MM.1S (cell line): ENCODE measurements around the gene STYXL1.

Experiments
- DNase-seq: peaks from one replicate; pipeline ENCODE4 v3.0.0-alpha.2; 2015
- H2AFZ ChIP-seq: fragments of 300-600 bp; sonication (generic); 2 replicates; pipeline ENCODE4 v1.6.0; 2016; ENCODE audit warnings: antibody characterized with exemption, low read length
- H3F3A ChIP-seq: fragments of 300-600 bp; sonication (generic); 2 replicates; pipeline ENCODE4 v1.6.1; 2016; ENCODE audit warnings: mild to moderate bottlenecking, antibody characterized with exemption, low read length, moderate library complexity, mixed read lengths; ENCODE audit not compliant: insufficient read depth
- H3K27ac ChIP-seq: fragments of 300-600 bp; sonication (generic); 2 replicates; pipeline ENCODE4 v1.5.1; 2016; ENCODE audit warnings: mild to moderate bottlenecking, low read length
- H3K27me3 ChIP-seq: fragments of 300-600 bp; sonication (generic); replicated peaks from 2 replicates; pipeline ENCODE4 v1.6.0; 2016; ENCODE audit warnings: low read length; ENCODE audit not compliant: insufficient read depth
- H3K36me3 ChIP-seq: fragments of 300-600 bp; sonication (generic); replicated peaks from 2 replicates; pipeline ENCODE4 v1.6.1; 2016; ENCODE audit warnings: mild to moderate bottlenecking, low read length, mixed read lengths; ENCODE audit not compliant: insufficient read depth
- H3K4me1 ChIP-seq: fragments of 300-600 bp; sonication (generic); 2 replicates; pipeline ENCODE4 v1.6.1; 2016; ENCODE audit warnings: low read length, mixed read lengths
- H3K4me2 ChIP-seq: fragments of 300-600 bp; sonication (generic); 2 replicates; pipeline ENCODE4 v1.6.0; 2016; ENCODE audit warnings: low read depth, low read length
- H3K4me3 ChIP-seq: fragments of 300-600 bp; sonication (generic); 2 replicates; pipeline ENCODE4 v1.5.1; 2016; ENCODE audit warnings: low read length, mixed read lengths
- H3K79me2 ChIP-seq: fragments of 300-600 bp; sonication (generic); 2 replicates; pipeline ENCODE4 v1.6.1; 2016; ENCODE audit warnings: mixed run types, low read length, mixed read lengths
- H3K9ac ChIP-seq: fragments of 300-600 bp; sonication (generic); 2 replicates; pipeline ENCODE4 v1.6.1; 2016; ENCODE audit warnings: low read length, mixed read lengths
- H3K9me2 ChIP-seq: fragments of 300-600 bp; sonication (generic); replicated peaks from 2 replicates; pipeline ENCODE4 v1.6.1; 2016; ENCODE audit warnings: mild to moderate bottlenecking, low read length, mixed read lengths; ENCODE audit not compliant: insufficient read depth
- H3K9me3 ChIP-seq: fragments of 300-600 bp; sonication (generic); replicated peaks from 2 replicates; pipeline ENCODE4 v1.6.1; 2016; ENCODE audit warnings: mild to moderate bottlenecking, low read length, mixed read lengths; ENCODE audit not compliant: insufficient read depth
- H4K20me1 ChIP-seq: fragments of 300-600 bp; sonication (generic); 2 replicates; pipeline ENCODE4 v1.6.1; 2016; ENCODE audit warnings: mild to moderate bottlenecking, low read length, moderate library complexity, mixed read lengths; ENCODE audit not compliant: insufficient read depth
- CTCF ChIP-seq: fragments of 300-600 bp; sonication (generic); IDR thresholded peaks from 2 replicates; pipeline ENCODE4 v1.5.1; 2016; ENCODE audit warnings: antibody characterized with exemption, low read length, mixed read lengths
- EZH2 ChIP-seq: fragments of 300-600 bp; sonication (generic); optimal IDR thresholded peaks from 2 replicates; pipeline ENCODE3; 2017; ENCODE audit warnings: low read depth, mild to moderate bottlenecking, antibody characterized with exemption, low read length, mixed read lengths
- EZH2phosphoT487 ChIP-seq: fragments of 300-600 bp; sonication (generic); IDR thresholded peaks from 2 replicates; pipeline ENCODE4 v1.6.1; 2018; ENCODE audit warnings: antibody characterized with exemption, low read length

The STYXL1 gene

GRCh38 chr7:75969182-75969581, 78.6 kb downstream of the STYXL1 start:
- H3K79me2 ChIP-seq, result no peaks in the 10 kb centered on the region
- H3F3A ChIP-seq, result no peaks in the 10 kb centered on the region
- no peak for DNase-seq
- no peaks in the 10 kb centered on the region for H4K20me1 ChIP-seq
- no peaks in the 10 kb centered on the region for H3K4me1 ChIP-seq
- no peaks in the 10 kb centered on the region for H3K27me3 ChIP-seq
- no peak overlapping the region for H2AFZ ChIP-seq
- no peak overlapping the region for H3K4me2 ChIP-seq
- H3K9me2 ChIP-seq, result no peaks in the 10 kb centered on the region
- H3K4me3 ChIP-seq, result no peak overlapping the region
- no peak overlapping the region for H3K9ac ChIP-seq
- no peak for TF ChIP-seq CTCF
- no peak for TF ChIP-seq EZH2phosphoT487
- H3K9me3 ChIP-seq, result no peaks in the 10 kb centered on the region
- H3K36me3 ChIP-seq, result no peaks in the 10 kb centered on the region
- H3K27ac ChIP-seq, result no peak overlapping the region

- Histone ChIP-seq H3K9ac (no peak overlapping the region), H3K4me1 (no peaks in the 10 kb centered on the region), H4K20me1 (no peaks in the 10 kb centered on the region), H3K36me3 (no peaks in the 10 kb centered on the region), H3K79me2 (no peaks in the 10 kb centered on the region), H3K27me3 (no peaks in the 10 kb centered on the region), H3K9me2 (no peaks in the 10 kb centered on the region), H3K27ac (no peak overlapping the region), H2AFZ (no peak overlapping the region), H3K4me3 (no peak overlapping the region), H3F3A (no peaks in the 10 kb centered on the region), H3K9me3 (no peaks in the 10 kb centered on the region), H3K4me2 (no peak overlapping the region)
- TF ChIP-seq EZH2 (no peak), CTCF (no peak), EZH2phosphoT487 (no peak)
- DNase-seq, result no peak
Observed at GRCh38 chr7:75968561-75969001, 79.2 kb downstream of the STYXL1 start.

GRCh38 chr7:75968012-75968411, 79.8 kb downstream of the STYXL1 start:
- Histone ChIP-seq H3K27ac (no peak overlapping the region), H4K20me1 (no peaks in the 10 kb centered on the region), H3K9me3 (no peaks in the 10 kb centered on the region)

More at GRCh38 chr7:75968012-75968411, 79.8 kb downstream of the STYXL1 start:
- Histone ChIP-seq H3K9ac (no peak overlapping the region), H3F3A (no peaks in the 10 kb centered on the region), H3K4me3 (no peak overlapping the region), H2AFZ (no peak overlapping the region), H3K79me2 (no peaks in the 10 kb centered on the region), H3K36me3 (no peaks in the 10 kb centered on the region), H3K4me2 (no peak overlapping the region), H3K4me1 (no peaks in the 10 kb centered on the region), H3K27me3 (no peaks in the 10 kb centered on the region), H3K9me2 (no peaks in the 10 kb centered on the region)
- no peak for DNase-seq
- TF ChIP-seq CTCF (no peak), EZH2 (no peak), EZH2phosphoT487 (no peak)
